HCT116 (cell line): ENCODE measurements around the gene EVC. TPM values are rescaled to one million over a fixed set of nuclear protein-coding genes. Genes with fewer than 3 reads are reported as not detected.

Experiments used
- ATAC-seq: fragments of 200-7000 bp; cut with Tn5 transposase; 2 replicates; pipeline ENCODE4 v1.9.1; 2020; ENCODE audit warnings: mild to moderate bottlenecking, moderate library complexity
- BruUV-seq: library from RNA; stranded (reverse); fragments of 400-500 nt; replicated peaks from 2 replicates; lab custom pipeline; 2021; lab: Mats Ljungman, UMichigan
- CTCF ChIA-PET: fragments of 300-600 bp; sonication (Branson Sonifier 250); formaldehyde crosslinking; loops from one replicate; lab custom pipeline; 2021; ENCODE audit warnings: antibody characterized with exemption; lab: Charles Lee
- POLR2A ChIA-PET: fragments of 300-600, 350-600 bp; sonication (Branson Sonifier 250); formaldehyde crosslinking; loops from one replicate; lab custom pipeline; 2021; ENCODE audit warnings: antibody characterized with exemption; lab: Charles Lee
- RAD21 ChIA-PET, 2 experiments: fragments of 300-600 bp; sonication (Branson Sonifier 250); formaldehyde crosslinking; loops; one replicate each; lab custom pipeline; 2023; ENCODE audit warnings: low total read pairs in 2 of 2; ENCODE audit not compliant: uncharacterized antibody in 2 of 2, unreplicated experiment in 2 of 2, low non-redundant PET in 1 of 2; lab: Charles Lee
- DNase-seq: peaks from one replicate; pipeline ENCODE4 v3.0.0-alpha.2; 2010; ENCODE audit warnings: low read depth, low spot score
- H2AFZ ChIP-seq: fragments of 200-600 bp; shearing (Covaris generic), sonication (generic); 2 replicates; pipeline ENCODE4 v1.6.1; 2017; ENCODE audit warnings: low read depth, mixed run types, mixed read lengths, antibody characterized with exemption, low read length; ENCODE audit not compliant: poor library complexity, severe bottlenecking
- H3K27ac ChIP-seq: 2 replicates; pipeline ENCODE4 v1.5.1; 2012; ENCODE audit warnings: low read depth, low read length
- H3K27me3 ChIP-seq: fragments of 200-600 bp; sonication (generic); 2 replicates; pipeline ENCODE4 v1.6.1; 2016; ENCODE audit warnings: mixed run types, low read length, mixed read lengths; ENCODE audit not compliant: insufficient read depth
- H3K36me3 ChIP-seq, 2 experiments: fragments of 200-500 bp in 1 of 2; fragments of 200-600 bp in 1 of 2; sonication (Bioruptor generic) in 1 of 2; sonication (generic) in 1 of 2; 2 replicates each; pipeline versions ENCODE4 v1.5.1 to v1.6.1; 2014 to 2016; ENCODE audit warnings: low read length in 2 of 2, inconsistent platforms in 1 of 2, mixed read lengths in 1 of 2, mixed run types in 1 of 2; ENCODE audit not compliant: insufficient read depth in 2 of 2, control insufficient read depth in 1 of 2
- H3K4me1 ChIP-seq, 2 experiments: fragments of 200-600 bp in 1 of 2; sonication (generic) in 1 of 2; 2 replicates each; pipeline versions ENCODE4 v1.5.1 to v1.6.1; 2012 to 2017; ENCODE audit warnings: low read length in 2 of 2, inconsistent platforms in 1 of 2, mild to moderate bottlenecking in 1 of 2, mixed read lengths in 1 of 2, mixed run types in 1 of 2, moderate library complexity in 1 of 2; ENCODE audit not compliant: insufficient read depth in 2 of 2, control insufficient read depth in 1 of 2
- H3K4me2 ChIP-seq: fragments of 200-600 bp; sonication (generic); 2 replicates; pipeline ENCODE4 v1.6.1; 2017; ENCODE audit warnings: mixed run types, low read length, mixed read lengths
- H3K4me3 ChIP-seq, 2 experiments: fragments of 200-600 bp in 1 of 2; sonication (generic) in 1 of 2; replicated peaks in 1 of 2; 2 replicates each; pipeline ENCODE4 v1.5.1; 2011 to 2016; ENCODE audit warnings: low read length in 2 of 2, control low read depth in 1 of 2, low read depth in 1 of 2, mild to moderate bottlenecking in 1 of 2, mixed read lengths in 1 of 2, mixed run types in 1 of 2
- H3K79me2 ChIP-seq: fragments of 200-600 bp; sonication (generic); 2 replicates; pipeline ENCODE4 v1.6.1; 2017; ENCODE audit warnings: mild to moderate bottlenecking, mixed run types, low read length, moderate library complexity, mixed read lengths; ENCODE audit not compliant: insufficient read depth
- H3K9ac ChIP-seq: fragments of 200-600 bp; sonication (generic); 2 replicates; pipeline ENCODE4 v1.6.1; 2016; ENCODE audit warnings: low read length, mixed read lengths
- H3K9me2 ChIP-seq: fragments of 200-600 bp; sonication (generic), shearing (Covaris generic); 2 replicates; pipeline ENCODE4 v1.6.1; 2017; ENCODE audit warnings: mixed run types, mild to moderate bottlenecking, moderate library complexity; ENCODE audit not compliant: insufficient read depth
- H3K9me3 ChIP-seq, 2 experiments: fragments of 200-500 bp in 1 of 2; fragments of 200-600 bp in 1 of 2; sonication (Bioruptor generic) in 1 of 2; sonication (generic) in 1 of 2; 2 replicates each; pipeline ENCODE4 v1.6.1; 2014 to 2017; ENCODE audit warnings: low read length in 2 of 2, mixed read lengths in 2 of 2, inconsistent platforms in 1 of 2, low read depth in 1 of 2, mild to moderate bottlenecking in 1 of 2, mixed run types in 1 of 2, moderate library complexity in 1 of 2; ENCODE audit not compliant: control insufficient read depth in 1 of 2, insufficient read depth in 1 of 2
- H4K20me1 ChIP-seq: fragments of 200-600 bp; sonication (generic), shearing (Covaris generic); 2 replicates; pipeline ENCODE4 v1.6.1; 2017; ENCODE audit warnings: mixed run types, mild to moderate bottlenecking, moderate library complexity; ENCODE audit not compliant: insufficient read depth
- CBX3 ChIP-seq: IDR thresholded peaks from 2 replicates; pipeline ENCODE4 v1.6.1; 2012; ENCODE audit warnings: low read depth
- CEBPB ChIP-seq: IDR thresholded peaks from 2 replicates; pipeline ENCODE4 v1.6.1; 2012; ENCODE audit warnings: low read depth
- ELF1 ChIP-seq: IDR thresholded peaks from 2 replicates; pipeline ENCODE4 v1.6.1; 2012; ENCODE audit warnings: low read depth, borderline replicate concordance
- EZH2 ChIP-seq: fragments of 200-600 bp; sonication (generic); IDR thresholded peaks from 2 replicates; pipeline ENCODE4 v1.6.1; 2017; ENCODE audit warnings: antibody characterized with exemption, mixed run types
- EZH2phosphoT487 ChIP-seq: fragments of 200-600 bp; IDR thresholded peaks from 2 replicates; pipeline ENCODE4 v1.6.1; 2018; ENCODE audit warnings: antibody characterized with exemption, borderline replicate concordance
- FOSL1 ChIP-seq: IDR thresholded peaks from 2 replicates; pipeline ENCODE4 v1.6.1; 2012; ENCODE audit warnings: low read depth
- JUND ChIP-seq: IDR thresholded peaks from 2 replicates; pipeline ENCODE4 v1.6.1; 2012
- POLR2A ChIP-seq: IDR thresholded peaks from 2 replicates; pipeline ENCODE4 v1.7.0; 2011; ENCODE audit warnings: borderline replicate concordance; ENCODE audit not compliant: insufficient read depth, insufficient read length; ENCODE audit errors: extremely low read depth
- RAD21 ChIP-seq: IDR thresholded peaks from 2 replicates; pipeline ENCODE4 v1.6.1; 2012; ENCODE audit warnings: low read depth, mild to moderate bottlenecking
- SIN3A ChIP-seq: IDR thresholded peaks from 2 replicates; pipeline ENCODE4 v1.6.1; 2012; ENCODE audit warnings: low read depth
- SRF ChIP-seq: IDR thresholded peaks from 2 replicates; pipeline ENCODE4 v1.6.1; 2012; ENCODE audit warnings: low read depth
- TCF7L2 ChIP-seq: IDR thresholded peaks from 2 replicates; pipeline ENCODE4 v1.7.0; 2011; ENCODE audit warnings: borderline replicate concordance, inconsistent platforms; ENCODE audit not compliant: insufficient read depth, insufficient read length; ENCODE audit errors: extremely low read depth
- YY1 ChIP-seq: IDR thresholded peaks from 2 replicates; pipeline ENCODE4 v1.6.1; 2011; ENCODE audit warnings: low read length, low read depth, moderate library complexity, mild to moderate bottlenecking; ENCODE audit not compliant: insufficient replicate concordance; ENCODE audit errors: extremely low read depth
- ZFX ChIP-seq: fragments of 450-650 bp; IDR thresholded peaks from 2 replicates; pipeline ENCODE4 v1.6.1; 2017
- ZNF274 ChIP-seq: fragments of 200-500 bp; sonication (Bioruptor generic); IDR thresholded peaks from 2 replicates; pipeline ENCODE4 v1.6.1; 2014; ENCODE audit warnings: mild to moderate bottlenecking, low read depth, low read length, inconsistent platforms
- intact Hi-C: fragments of 100-400 bp; cut with micrococcal nuclease; formaldehyde crosslinking; loops from 2 replicates; pipeline ENCODE4 v1.10.0; 2022
- total RNA-seq: library from RNA; stranded (reverse); gene quantifications from one replicate; pipeline ENCODE4 v1.2.1, GENCODE V29; 2021; ENCODE audit not compliant: unreplicated experiment
- TF ChIP-seq, protein P1 (sequence below): IDR thresholded peaks from 2 replicates; pipeline ENCODE4 v1.6.1; 2011; ENCODE audit warnings: mild to moderate bottlenecking, low read length, moderate library complexity; ENCODE audit not compliant: insufficient replicate concordance; ENCODE audit errors: extremely low read depth
- TF ChIP-seq, protein P2 (sequence below): IDR thresholded peaks from 2 replicates; pipeline ENCODE4 v1.6.1; 2012; ENCODE audit warnings: low read depth
- TF ChIP-seq, protein P3 (sequence below): IDR thresholded peaks from 2 replicates; pipeline ENCODE4 v1.6.1; 2012
- TF ChIP-seq, protein P4 (sequence below): IDR thresholded peaks from 2 replicates; pipeline ENCODE4 v1.6.1; 2012
- TF ChIP-seq, protein P5 (sequence below), 3 experiments: fragments of 200-600 bp in 1 of 3; sonication (generic) in 1 of 3; IDR thresholded peaks in 2 of 3; conservative IDR thresholded peaks in 1 of 3; 2 replicates each; pipeline ENCODE4 v1.5.1; 2012 to 2017; ENCODE audit warnings: low read depth in 2 of 3, low read length in 2 of 3, antibody characterized with exemption in 1 of 3, borderline replicate concordance in 1 of 3, control low read depth in 1 of 3, mild to moderate bottlenecking in 1 of 3, mixed read lengths in 1 of 3, mixed run types in 1 of 3, moderate library complexity in 1 of 3; ENCODE audit not compliant: insufficient read depth in 1 of 3

The EVC gene
- total RNA-seq, 1 experiment from 2014 or later, result 0.15 TPM

DNA sequence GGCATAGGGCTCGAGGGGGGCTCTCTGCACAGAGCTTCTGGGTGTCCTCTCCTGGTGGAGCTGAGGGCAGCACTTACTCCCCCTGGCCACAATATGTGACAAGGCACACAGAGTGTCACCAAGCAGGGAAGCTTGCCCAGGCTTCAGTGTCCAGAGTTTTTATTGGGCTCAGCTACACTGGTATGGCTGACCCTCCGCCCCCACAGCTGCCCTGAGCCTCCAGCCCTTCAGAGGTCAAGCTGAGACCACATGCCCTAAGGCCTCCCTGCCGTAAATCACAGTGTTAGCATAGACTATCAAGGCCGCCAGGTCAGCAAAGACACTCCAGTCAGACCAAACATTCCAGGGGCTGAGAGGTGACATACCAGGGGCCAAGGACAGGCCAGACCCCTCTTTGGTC, 59.0 kb downstream of the EVC start:
- POLR2A ChIA-PET, result no interaction called here
- intact Hi-C loops, result no loop called here
- CTCF ChIA-PET, result no interaction called here

More for the DNA sequence above, 59.0 kb downstream of the EVC start:
- Histone ChIP-seq H3K27me3 (no peaks in the 10 kb centered on the region), H3K9me3 (no peaks in the 10 kb centered on the region; a peak in 1 of 4 replicates), H3K9me2 (no peaks in the 10 kb centered on the region), H3K4me2 (no peak overlapping the region), H3K4me3 (no peak overlapping the region)
- RAD21 ChIA-PET, result no interaction called here
- no TSS peak for BruUV-seq
- DNase-seq, result no peak
- TF ChIP-seq RAD21 (no peak), EZH2phosphoT487 (no peak), ELF1 (no peak), TCF7L2 (no peak), SIN3A (no peak), POLR2A (no peak), JUND (no peak), YY1 (no peak), ZFX (no peak), FOSL1 (no peak), SRF (no peak), ZNF274 (no peak), EZH2 (no peak), CBX3 (no peak), CEBPB (no peak)
- TF ChIP-seq, protein P1, sequence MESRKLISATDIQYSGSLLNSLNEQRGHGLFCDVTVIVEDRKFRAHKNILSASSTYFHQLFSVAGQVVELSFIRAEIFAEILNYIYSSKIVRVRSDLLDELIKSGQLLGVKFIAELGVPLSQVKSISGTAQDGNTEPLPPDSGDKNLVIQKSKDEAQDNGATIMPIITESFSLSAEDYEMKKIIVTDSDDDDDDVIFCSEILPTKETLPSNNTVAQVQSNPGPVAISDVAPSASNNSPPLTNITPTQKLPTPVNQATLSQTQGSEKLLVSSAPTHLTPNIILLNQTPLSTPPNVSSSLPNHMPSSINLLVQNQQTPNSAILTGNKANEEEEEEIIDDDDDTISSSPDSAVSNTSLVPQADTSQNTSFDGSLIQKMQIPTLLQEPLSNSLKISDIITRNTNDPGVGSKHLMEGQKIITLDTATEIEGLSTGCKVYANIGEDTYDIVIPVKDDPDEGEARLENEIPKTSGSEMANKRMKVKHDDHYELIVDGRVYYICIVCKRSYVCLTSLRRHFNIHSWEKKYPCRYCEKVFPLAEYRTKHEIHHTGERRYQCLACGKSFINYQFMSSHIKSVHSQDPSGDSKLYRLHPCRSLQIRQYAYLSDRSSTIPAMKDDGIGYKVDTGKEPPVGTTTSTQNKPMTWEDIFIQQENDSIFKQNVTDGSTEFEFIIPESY, result no peak
- TF ChIP-seq, protein P2, sequence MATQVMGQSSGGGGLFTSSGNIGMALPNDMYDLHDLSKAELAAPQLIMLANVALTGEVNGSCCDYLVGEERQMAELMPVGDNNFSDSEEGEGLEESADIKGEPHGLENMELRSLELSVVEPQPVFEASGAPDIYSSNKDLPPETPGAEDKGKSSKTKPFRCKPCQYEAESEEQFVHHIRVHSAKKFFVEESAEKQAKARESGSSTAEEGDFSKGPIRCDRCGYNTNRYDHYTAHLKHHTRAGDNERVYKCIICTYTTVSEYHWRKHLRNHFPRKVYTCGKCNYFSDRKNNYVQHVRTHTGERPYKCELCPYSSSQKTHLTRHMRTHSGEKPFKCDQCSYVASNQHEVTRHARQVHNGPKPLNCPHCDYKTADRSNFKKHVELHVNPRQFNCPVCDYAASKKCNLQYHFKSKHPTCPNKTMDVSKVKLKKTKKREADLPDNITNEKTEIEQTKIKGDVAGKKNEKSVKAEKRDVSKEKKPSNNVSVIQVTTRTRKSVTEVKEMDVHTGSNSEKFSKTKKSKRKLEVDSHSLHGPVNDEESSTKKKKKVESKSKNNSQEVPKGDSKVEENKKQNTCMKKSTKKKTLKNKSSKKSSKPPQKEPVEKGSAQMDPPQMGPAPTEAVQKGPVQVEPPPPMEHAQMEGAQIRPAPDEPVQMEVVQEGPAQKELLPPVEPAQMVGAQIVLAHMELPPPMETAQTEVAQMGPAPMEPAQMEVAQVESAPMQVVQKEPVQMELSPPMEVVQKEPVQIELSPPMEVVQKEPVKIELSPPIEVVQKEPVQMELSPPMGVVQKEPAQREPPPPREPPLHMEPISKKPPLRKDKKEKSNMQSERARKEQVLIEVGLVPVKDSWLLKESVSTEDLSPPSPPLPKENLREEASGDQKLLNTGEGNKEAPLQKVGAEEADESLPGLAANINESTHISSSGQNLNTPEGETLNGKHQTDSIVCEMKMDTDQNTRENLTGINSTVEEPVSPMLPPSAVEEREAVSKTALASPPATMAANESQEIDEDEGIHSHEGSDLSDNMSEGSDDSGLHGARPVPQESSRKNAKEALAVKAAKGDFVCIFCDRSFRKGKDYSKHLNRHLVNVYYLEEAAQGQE, result no peak
- TF ChIP-seq, protein P3, sequence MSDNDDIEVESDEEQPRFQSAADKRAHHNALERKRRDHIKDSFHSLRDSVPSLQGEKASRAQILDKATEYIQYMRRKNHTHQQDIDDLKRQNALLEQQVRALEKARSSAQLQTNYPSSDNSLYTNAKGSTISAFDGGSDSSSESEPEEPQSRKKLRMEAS, result no peak
- TF ChIP-seq, protein P4, sequence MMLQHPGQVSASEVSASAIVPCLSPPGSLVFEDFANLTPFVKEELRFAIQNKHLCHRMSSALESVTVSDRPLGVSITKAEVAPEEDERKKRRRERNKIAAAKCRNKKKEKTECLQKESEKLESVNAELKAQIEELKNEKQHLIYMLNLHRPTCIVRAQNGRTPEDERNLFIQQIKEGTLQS, result no peak
- TF ChIP-seq, protein P5, sequence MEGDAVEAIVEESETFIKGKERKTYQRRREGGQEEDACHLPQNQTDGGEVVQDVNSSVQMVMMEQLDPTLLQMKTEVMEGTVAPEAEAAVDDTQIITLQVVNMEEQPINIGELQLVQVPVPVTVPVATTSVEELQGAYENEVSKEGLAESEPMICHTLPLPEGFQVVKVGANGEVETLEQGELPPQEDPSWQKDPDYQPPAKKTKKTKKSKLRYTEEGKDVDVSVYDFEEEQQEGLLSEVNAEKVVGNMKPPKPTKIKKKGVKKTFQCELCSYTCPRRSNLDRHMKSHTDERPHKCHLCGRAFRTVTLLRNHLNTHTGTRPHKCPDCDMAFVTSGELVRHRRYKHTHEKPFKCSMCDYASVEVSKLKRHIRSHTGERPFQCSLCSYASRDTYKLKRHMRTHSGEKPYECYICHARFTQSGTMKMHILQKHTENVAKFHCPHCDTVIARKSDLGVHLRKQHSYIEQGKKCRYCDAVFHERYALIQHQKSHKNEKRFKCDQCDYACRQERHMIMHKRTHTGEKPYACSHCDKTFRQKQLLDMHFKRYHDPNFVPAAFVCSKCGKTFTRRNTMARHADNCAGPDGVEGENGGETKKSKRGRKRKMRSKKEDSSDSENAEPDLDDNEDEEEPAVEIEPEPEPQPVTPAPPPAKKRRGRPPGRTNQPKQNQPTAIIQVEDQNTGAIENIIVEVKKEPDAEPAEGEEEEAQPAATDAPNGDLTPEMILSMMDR (IDR thresholded peaks at IDR 0.05 in 2 of 3, conservative IDR thresholded peaks at IDR 0.05 in 1 of 3; ENCODE audit: borderline replicate concordance in 1 of 3, insufficient read depth in 1 of 3, low read depth in 2 of 3, low read length in 2 of 3), result no peak
- TF ChIP-seq, all 23 proteins: peak for 0
- H4K20me1 ChIP-seq, result no peaks in the 10 kb centered on the region
- no peak overlapping the region for H3K27ac ChIP-seq
- ATAC-seq, result no peak
- H3K79me2 ChIP-seq, result no peaks in the 10 kb centered on the region
- peaks cover 0 to 6% of the 10 kb centered on the region in 2 experiments; a peak in 1 of 4 replicates for H3K4me1 ChIP-seq
- no peaks in the 10 kb centered on the region for H3K36me3 ChIP-seq
- no peak overlapping the region for H2AFZ ChIP-seq
- no peak overlapping the region for H3K9ac ChIP-seq
